GM12878 (cell line): ENCODE data around the gene RUNX3. TPM values are rescaled to one million over a fixed set of nuclear protein-coding genes. Genes with fewer than 3 reads are reported as not detected.

Experiments
- BACH1 ChIP-seq: fragments of 450-650 bp; IDR thresholded peaks from 2 replicates; pipeline ENCODE4 v1.6.1; 2017; ENCODE audit warnings: mild to moderate bottlenecking, borderline replicate concordance
- BHLHE40 ChIP-seq, 2 experiments: fragments of 450-650 bp in 1 of 2; IDR thresholded peaks; 2 replicates each; pipeline ENCODE4 v1.6.1; 2011 to 2017; ENCODE audit warnings: low read depth in 2 of 2, borderline replicate concordance in 1 of 2, improper control_type of control experiment in 1 of 2, low read length in 1 of 2, mild to moderate bottlenecking in 1 of 2
- ETV6 ChIP-seq, 2 experiments: fragments of 450-650 bp in 1 of 2; IDR thresholded peaks in 1 of 2; conservative IDR thresholded peaks in 1 of 2; 2 replicates each; pipeline ENCODE4 v1.6.1; 2014; ENCODE audit warnings: antibody characterized with exemption in 1 of 2, borderline replicate concordance in 1 of 2, low read depth in 1 of 2, mild to moderate bottlenecking in 1 of 2, moderate library complexity in 1 of 2
- GABPA ChIP-seq: IDR thresholded peaks from 2 replicates; pipeline ENCODE4 v1.6.1; 2014; ENCODE audit warnings: antibody characterized with exemption, low read depth, mild to moderate bottlenecking, inconsistent platforms
- NR2C2 ChIP-seq: IDR thresholded peaks from 2 replicates; pipeline ENCODE4 v1.6.1; 2011; ENCODE audit warnings: borderline replicate concordance, low read depth; ENCODE audit not compliant: control insufficient read depth, insufficient read length
- SMAD5 ChIP-seq: IDR thresholded peaks from 2 replicates; pipeline ENCODE4 v1.6.1; 2016; ENCODE audit warnings: antibody characterized with exemption, low read depth
- STAT1 ChIP-seq: fragments of 450-650 bp; conservative IDR thresholded peaks from 2 replicates; pipeline ENCODE4 v1.6.1; 2014; ENCODE audit warnings: antibody characterized with exemption, mild to moderate bottlenecking
- TBL1XR1 ChIP-seq: IDR thresholded peaks from 2 replicates; pipeline ENCODE4 v1.6.1; 2012; ENCODE audit warnings: low read depth, low read length, improper control_type of control experiment
- WRNIP1 ChIP-seq: IDR thresholded peaks from 2 replicates; pipeline ENCODE4 v1.6.1; 2011; ENCODE audit warnings: low read depth, low read length, improper control_type of control experiment, borderline replicate concordance
- polyA plus RNA-seq, 11 experiments: library from polyadenylated mRNA; depleted of rRNA in 4 of 11; unstranded in 6 of 11; stranded (reverse) in 5 of 11; fragments of >200 nt; fragmentation: Nextera tagmentation in 4 of 11; fragmentation: Illumina TruSeq in 1 of 11; extraction: Ambion mirVana in 4 of 11; extraction: Trizol in 1 of 11; gene quantifications; 1 replicate in 1 of 11; 2 replicates in 10 of 11; pipeline versions ENCODE4 v1.2.1 to v1.2.3, GENCODE V29; 2011 to 2016; ENCODE audit warnings: inconsistent platforms in 2 of 11, missing spikeins in 2 of 11, low read depth in 1 of 11
- total RNA-seq, 4 experiments: library from RNA; depleted of rRNA in 3 of 4; stranded (reverse); fragments of >200 nt in 3 of 4; fragmentation: Illumina TruSeq in 1 of 4; extraction: Trizol in 1 of 4; gene quantifications; 2 replicates each; pipeline versions ENCODE4 v1.2.1 to v1.2.3, GENCODE V29; 2013 to 2021
- TF ChIP-seq, protein P1 (sequence below): IDR thresholded peaks from 2 replicates; pipeline ENCODE4 v1.6.1; 2011; ENCODE audit warnings: borderline replicate concordance, low read depth, mild to moderate bottlenecking, moderate library complexity, low read length; ENCODE audit not compliant: insufficient read depth, poor library complexity, severe bottlenecking
- TF ChIP-seq, protein P2 (sequence below): IDR thresholded peaks from 2 replicates; pipeline ENCODE4 v1.6.1; 2011; ENCODE audit warnings: low read depth, mild to moderate bottlenecking, low read length, moderate library complexity, borderline replicate concordance; ENCODE audit errors: extremely low read depth

Gene RUNX3
- total and polyA plus RNA-seq, 10 of the 15 experiments (the other 5 are each of a cell fraction or from before 2014, with no cell fraction given): 19.0 to 151 (median 31.4) TPM

DNA sequence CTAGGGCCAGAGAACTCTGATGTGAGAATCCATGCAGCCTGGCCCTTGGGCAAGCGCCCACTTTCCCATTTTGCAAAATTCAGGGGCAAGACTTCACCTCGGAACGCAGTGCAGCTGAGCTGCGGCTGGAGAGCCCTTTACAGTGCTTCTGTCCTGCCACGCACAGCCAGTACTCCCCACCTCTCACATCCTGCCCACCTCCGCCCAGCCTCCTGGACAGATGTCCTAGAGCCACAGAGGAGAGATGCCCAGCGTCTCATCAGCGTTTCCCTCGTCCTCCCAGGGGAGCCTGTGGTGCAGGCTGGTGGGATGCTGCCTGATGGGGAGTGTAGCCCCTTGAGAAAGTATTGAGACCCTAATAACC lies 29.6 kb downstream of the RUNX3 start (continued):
- 0 out of 2 replicates have a peak, but pooled peaks have one; percentile 58 for TF ChIP-seq WRNIP1
- 0 out of 2 replicates have a peak, but pooled peaks have one; percentile 30 for TF ChIP-seq BACH1
- TF ChIP-seq GABPA: no peak
- no peak for TF ChIP-seq NR2C2
- TF ChIP-seq TBL1XR1: no peak
- TF ChIP-seq, protein P1, sequence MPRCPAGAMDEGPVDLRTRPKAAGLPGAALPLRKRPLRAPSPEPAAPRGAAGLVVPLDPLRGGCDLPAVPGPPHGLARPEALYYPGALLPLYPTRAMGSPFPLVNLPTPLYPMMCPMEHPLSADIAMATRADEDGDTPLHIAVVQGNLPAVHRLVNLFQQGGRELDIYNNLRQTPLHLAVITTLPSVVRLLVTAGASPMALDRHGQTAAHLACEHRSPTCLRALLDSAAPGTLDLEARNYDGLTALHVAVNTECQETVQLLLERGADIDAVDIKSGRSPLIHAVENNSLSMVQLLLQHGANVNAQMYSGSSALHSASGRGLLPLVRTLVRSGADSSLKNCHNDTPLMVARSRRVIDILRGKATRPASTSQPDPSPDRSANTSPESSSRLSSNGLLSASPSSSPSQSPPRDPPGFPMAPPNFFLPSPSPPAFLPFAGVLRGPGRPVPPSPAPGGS: peak; percentile 21
- no peak for TF ChIP-seq BHLHE40 (IDR thresholded peaks at IDR 0.05; ENCODE audit: borderline replicate concordance in 1 of 2, low read depth in 2 of 2, low read length in 1 of 2)
- TF ChIP-seq, protein P2, sequence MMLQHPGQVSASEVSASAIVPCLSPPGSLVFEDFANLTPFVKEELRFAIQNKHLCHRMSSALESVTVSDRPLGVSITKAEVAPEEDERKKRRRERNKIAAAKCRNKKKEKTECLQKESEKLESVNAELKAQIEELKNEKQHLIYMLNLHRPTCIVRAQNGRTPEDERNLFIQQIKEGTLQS: no peak
- no peak for TF ChIP-seq SMAD5
- TF ChIP-seq STAT1: no peak
- TF ChIP-seq ETV6 (conservative IDR thresholded peaks at IDR 0.05 in 1 of 2, IDR thresholded peaks at IDR 0.05 in 1 of 2; ENCODE audit: borderline replicate concordance in 1 of 2, low read depth in 1 of 2): no peak
